DMS153 treated with DMSO at 0.1 percent for 48 hours (cell line): ENCODE data around the gene SCAP.
"Not testable (repeated sequence)": the region's sequence is repeated elsewhere in the genome, so short reads cannot be mapped to it uniquely, and the experiment has no call there.

Source experiments
- DNase-seq: peaks from one replicate; lab custom pipeline; 2025; ENCODE audit not compliant: unreplicated experiment; lab: John Stamatoyannopoulos, UW

SCAP gene

GRCh38 chr3:47481763-47482162, 6.0 kb upstream of the SCAP start:
- DNase-seq = not testable (repeated sequence)

- not testable (repeated sequence) for DNase-seq
Observed at GRCh38 chr3:47480267-47480666, 4.5 kb upstream of the SCAP start.

- no peak for DNase-seq
Observed at GRCh38 chr3:47479826-47480160, 4.1 kb upstream of the SCAP start.

- no peak for DNase-seq
Observed at GRCh38 chr3:47478022-47478421, 2.3 kb upstream of the SCAP start.

GRCh38 chr3:47476644-47477199, 981 bp upstream of the SCAP start:
- DNase-seq = no peak

- peak; percentile 1 for DNase-seq
Observed at GRCh38 chr3:47476330-47476626, 537 bp upstream of the SCAP start.

GRCh38 chr3:47475029-47475569, 642 bp downstream of the SCAP start:
- DNase-seq = no peak

GRCh38 chr3:47473391-47473790, 2.4 kb downstream of the SCAP start:
- DNase-seq = no peak

- DNase-seq = no peak
Observed at GRCh38 chr3:47469616-47470015, 6.1 kb downstream of the SCAP start.

- DNase-seq = not testable (repeated sequence)
Observed at GRCh38 chr3:47468315-47468714, 7.4 kb downstream of the SCAP start.

GRCh38 chr3:47464588-47464987, 11.2 kb downstream of the SCAP start:
- DNase-seq = no peak

- DNase-seq = not testable (repeated sequence)
Observed at GRCh38 chr3:47459534-47460085, 16.1 kb downstream of the SCAP start.

- no peak for DNase-seq
Observed at GRCh38 chr3:47456984-47457383, 18.8 kb downstream of the SCAP start.

- DNase-seq = no peak
Observed at GRCh38 chr3:47455806-47456452, 19.8 kb downstream of the SCAP start.

GRCh38 chr3:47452453-47453215, 23.1 kb downstream of the SCAP start:
- no peak for DNase-seq

GRCh38 chr3:47444103-47444502, 31.6 kb downstream of the SCAP start:
- no peak for DNase-seq

GRCh38 chr3:47443611-47443995, 32.1 kb downstream of the SCAP start:
- DNase-seq = no peak

- no peak for DNase-seq
Observed at GRCh38 chr3:47441796-47442551, 33.8 kb downstream of the SCAP start.

GRCh38 chr3:47440131-47440530, 35.6 kb downstream of the SCAP start:
- no peak for DNase-seq

GRCh38 chr3:47436180-47436579, 39.6 kb downstream of the SCAP start:
- DNase-seq = no peak

- no peak for DNase-seq
Observed at GRCh38 chr3:47434849-47435248, 40.9 kb downstream of the SCAP start.
